SK-N-SH (cell line): ENCODE results near the gene XIST.

Experiments
- FOXM1 ChIP-seq: IDR thresholded peaks from 2 replicates; pipeline ENCODE4 v1.4.0; 2012; ENCODE audit warnings: low read depth, mild to moderate bottlenecking
- POLR2AphosphoS5 ChIP-seq: IDR thresholded peaks from 2 replicates; pipeline ENCODE4 v1.6.1; 2012; ENCODE audit warnings: low read depth, low read length
- TAF1 ChIP-seq: IDR thresholded peaks from 2 replicates; pipeline ENCODE4 v1.6.1; 2012; ENCODE audit warnings: low read depth, mild to moderate bottlenecking, low read length, moderate library complexity, borderline replicate concordance
- TCF12 ChIP-seq: IDR thresholded peaks from 2 replicates; pipeline ENCODE4 v1.4.0; 2012
- TF ChIP-seq, protein P1 (sequence below): fragments of 200-600 bp; sonication (generic); IDR thresholded peaks from 2 replicates; pipeline ENCODE4 v1.6.1; 2017; ENCODE audit warnings: antibody characterized with exemption, mild to moderate bottlenecking, moderate library complexity
- TF ChIP-seq, protein P2 (sequence below): IDR thresholded peaks from 2 replicates; pipeline ENCODE4 v1.4.0; 2012; ENCODE audit warnings: low read depth, borderline replicate concordance

DNA sequence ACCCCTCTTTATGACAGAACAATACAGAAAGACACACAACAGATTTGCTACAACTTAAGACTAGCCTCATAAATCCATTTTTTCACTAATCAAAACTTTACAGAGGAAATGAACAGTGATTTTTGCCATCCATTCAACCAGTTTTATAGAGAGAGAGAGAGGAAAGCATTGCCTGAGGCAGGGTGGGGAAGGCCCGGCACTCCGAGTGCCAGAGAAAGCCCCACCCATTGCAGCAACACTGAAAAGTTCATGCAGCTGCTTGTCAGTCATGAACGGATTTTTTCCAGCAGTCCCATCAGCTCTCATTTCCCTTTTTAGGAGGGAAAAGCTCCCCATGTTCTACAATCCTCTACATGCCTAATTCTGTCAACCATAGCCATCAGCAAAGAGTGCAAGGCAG is 52.6 kb downstream of the XIST start:
- no peak for TF ChIP-seq TAF1
- TF ChIP-seq, protein P1, sequence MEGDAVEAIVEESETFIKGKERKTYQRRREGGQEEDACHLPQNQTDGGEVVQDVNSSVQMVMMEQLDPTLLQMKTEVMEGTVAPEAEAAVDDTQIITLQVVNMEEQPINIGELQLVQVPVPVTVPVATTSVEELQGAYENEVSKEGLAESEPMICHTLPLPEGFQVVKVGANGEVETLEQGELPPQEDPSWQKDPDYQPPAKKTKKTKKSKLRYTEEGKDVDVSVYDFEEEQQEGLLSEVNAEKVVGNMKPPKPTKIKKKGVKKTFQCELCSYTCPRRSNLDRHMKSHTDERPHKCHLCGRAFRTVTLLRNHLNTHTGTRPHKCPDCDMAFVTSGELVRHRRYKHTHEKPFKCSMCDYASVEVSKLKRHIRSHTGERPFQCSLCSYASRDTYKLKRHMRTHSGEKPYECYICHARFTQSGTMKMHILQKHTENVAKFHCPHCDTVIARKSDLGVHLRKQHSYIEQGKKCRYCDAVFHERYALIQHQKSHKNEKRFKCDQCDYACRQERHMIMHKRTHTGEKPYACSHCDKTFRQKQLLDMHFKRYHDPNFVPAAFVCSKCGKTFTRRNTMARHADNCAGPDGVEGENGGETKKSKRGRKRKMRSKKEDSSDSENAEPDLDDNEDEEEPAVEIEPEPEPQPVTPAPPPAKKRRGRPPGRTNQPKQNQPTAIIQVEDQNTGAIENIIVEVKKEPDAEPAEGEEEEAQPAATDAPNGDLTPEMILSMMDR = no peak
- TF ChIP-seq, protein P2, sequence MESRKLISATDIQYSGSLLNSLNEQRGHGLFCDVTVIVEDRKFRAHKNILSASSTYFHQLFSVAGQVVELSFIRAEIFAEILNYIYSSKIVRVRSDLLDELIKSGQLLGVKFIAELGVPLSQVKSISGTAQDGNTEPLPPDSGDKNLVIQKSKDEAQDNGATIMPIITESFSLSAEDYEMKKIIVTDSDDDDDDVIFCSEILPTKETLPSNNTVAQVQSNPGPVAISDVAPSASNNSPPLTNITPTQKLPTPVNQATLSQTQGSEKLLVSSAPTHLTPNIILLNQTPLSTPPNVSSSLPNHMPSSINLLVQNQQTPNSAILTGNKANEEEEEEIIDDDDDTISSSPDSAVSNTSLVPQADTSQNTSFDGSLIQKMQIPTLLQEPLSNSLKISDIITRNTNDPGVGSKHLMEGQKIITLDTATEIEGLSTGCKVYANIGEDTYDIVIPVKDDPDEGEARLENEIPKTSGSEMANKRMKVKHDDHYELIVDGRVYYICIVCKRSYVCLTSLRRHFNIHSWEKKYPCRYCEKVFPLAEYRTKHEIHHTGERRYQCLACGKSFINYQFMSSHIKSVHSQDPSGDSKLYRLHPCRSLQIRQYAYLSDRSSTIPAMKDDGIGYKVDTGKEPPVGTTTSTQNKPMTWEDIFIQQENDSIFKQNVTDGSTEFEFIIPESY = no peak
- TF ChIP-seq POLR2AphosphoS5 = no peak
- no peak for TF ChIP-seq TCF12
- TF ChIP-seq FOXM1 = no peak
